Measurements from ENCODE around the gene CTNNA1.

CTNNA1 gene

GRCh38 chr5:138867011-138867410 lies 113.8 kb downstream of the CTNNA1 start:
- TF ChIP-seq, protein P1, sequence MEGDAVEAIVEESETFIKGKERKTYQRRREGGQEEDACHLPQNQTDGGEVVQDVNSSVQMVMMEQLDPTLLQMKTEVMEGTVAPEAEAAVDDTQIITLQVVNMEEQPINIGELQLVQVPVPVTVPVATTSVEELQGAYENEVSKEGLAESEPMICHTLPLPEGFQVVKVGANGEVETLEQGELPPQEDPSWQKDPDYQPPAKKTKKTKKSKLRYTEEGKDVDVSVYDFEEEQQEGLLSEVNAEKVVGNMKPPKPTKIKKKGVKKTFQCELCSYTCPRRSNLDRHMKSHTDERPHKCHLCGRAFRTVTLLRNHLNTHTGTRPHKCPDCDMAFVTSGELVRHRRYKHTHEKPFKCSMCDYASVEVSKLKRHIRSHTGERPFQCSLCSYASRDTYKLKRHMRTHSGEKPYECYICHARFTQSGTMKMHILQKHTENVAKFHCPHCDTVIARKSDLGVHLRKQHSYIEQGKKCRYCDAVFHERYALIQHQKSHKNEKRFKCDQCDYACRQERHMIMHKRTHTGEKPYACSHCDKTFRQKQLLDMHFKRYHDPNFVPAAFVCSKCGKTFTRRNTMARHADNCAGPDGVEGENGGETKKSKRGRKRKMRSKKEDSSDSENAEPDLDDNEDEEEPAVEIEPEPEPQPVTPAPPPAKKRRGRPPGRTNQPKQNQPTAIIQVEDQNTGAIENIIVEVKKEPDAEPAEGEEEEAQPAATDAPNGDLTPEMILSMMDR (IDR thresholded peaks at IDR 0.05; ENCODE audit: insufficient read depth, missing control alignments), result no peak
- DNase-seq (ENCODE audit: insufficient read length, low spot score), result no peak
- FAIRE-seq, result no peak

DNA sequence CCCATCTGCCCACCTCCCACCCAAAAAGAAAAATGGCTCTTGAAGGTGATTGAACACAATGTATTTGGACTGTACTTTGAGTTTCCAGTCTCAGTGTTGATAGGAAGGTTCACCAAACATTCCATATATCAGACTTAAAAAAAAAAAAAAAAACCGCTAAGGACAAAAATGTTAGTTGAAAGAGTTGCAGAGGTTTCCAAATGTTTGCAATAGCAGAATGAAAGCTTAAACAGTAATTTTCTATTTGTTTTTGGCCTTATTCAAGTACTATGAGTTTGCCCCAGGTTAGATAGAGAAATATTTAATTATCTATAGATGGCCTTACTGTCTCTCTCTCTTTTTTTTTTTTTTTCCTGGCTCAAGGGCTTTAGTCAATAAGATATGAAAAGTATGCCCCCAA lies 115.8 kb downstream of the CTNNA1 start:
- no peak for DNase-seq (ENCODE audit: insufficient read length, low spot score)
- TF ChIP-seq, protein P1 (IDR thresholded peaks at IDR 0.05; ENCODE audit: insufficient read depth, missing control alignments), result no peak
- FAIRE-seq, result no peak

DNA sequence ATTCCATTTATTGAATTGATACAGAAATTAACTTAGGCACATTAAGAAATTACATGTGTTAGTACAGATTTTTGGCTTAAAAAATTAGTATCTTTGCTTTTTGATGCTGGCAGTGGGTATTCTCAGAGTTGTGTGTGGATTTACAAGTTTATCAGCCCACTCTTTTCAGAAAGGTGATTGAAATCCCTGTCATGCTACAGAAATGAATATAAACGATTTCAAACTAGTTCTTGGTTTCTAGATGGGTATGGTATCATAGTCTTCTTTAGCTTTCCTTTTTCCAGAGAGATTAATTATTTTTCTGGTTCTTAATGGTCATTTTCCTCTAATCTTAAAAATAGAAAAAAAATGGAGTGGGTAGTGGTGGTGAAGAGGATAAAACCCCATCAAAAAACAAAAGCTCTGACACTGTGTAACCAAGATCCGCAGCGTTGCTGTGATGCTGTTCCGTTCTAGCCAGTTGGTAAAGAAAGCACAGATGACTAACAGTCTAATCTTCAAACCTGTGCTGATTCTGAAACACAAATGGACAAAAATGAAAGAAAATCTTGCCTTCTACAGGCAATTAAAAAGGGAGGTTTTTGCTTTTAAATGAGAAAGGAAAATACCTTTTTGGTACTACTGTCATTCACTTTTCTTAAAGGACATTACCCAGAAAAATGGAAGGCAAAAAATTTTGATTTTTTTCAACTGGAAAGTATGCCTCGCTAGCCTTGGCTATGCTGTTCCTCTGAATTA lies 116.7 kb downstream of the CTNNA1 start:
- TF ChIP-seq, protein P1 (IDR thresholded peaks at IDR 0.05; ENCODE audit: insufficient read depth, missing control alignments), result no peak
- FAIRE-seq (peak; percentile 55), DNase-seq (ENCODE audit: insufficient read length, low spot score) (no peak)

- no peak for FAIRE-seq
- TF ChIP-seq, protein P1 (IDR thresholded peaks at IDR 0.05; ENCODE audit: insufficient read depth, missing control alignments), result no peak
Observed at GRCh38 chr5:138870611-138871010, 117.4 kb downstream of the CTNNA1 start.

DNA sequence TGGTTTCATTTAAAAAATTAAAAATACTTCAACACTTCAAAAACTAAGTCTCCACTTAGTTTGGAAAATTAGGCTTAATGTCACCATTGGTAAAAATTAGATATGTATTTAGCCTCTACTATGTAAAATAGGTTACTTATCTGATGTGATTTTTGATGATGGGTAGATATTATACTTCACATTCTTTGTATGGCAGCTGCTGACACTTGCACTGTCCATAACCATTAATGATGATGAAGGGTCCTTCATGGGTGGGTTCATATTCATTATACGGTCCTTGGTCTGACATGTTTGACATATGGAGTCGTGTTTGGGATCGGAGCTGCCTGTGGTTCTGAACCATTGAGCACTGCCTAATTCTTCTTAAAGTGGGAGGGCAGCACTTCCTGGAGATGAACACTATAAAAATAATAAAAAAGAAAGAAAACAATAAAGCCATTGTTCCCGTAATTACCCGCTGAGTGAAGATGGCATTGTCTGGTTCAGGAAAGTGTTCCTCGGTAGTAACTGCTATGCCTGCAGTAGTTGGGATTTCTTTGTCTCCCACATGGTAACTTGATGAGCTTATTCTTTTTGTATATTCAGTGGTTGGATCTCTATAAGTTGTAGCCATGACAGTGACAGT lies 119.7 kb downstream of the CTNNA1 start:
- no peak for FAIRE-seq
- DNase-seq (ENCODE audit: insufficient read length, low spot score), result no peak
- TF ChIP-seq, protein P1 (IDR thresholded peaks at IDR 0.05; ENCODE audit: insufficient read depth, missing control alignments), result no peak

More at GRCh38 chr5:138870611-138871010, 117.4 kb downstream of the CTNNA1 start:
- no peak for DNase-seq (ENCODE audit: insufficient read length, low spot score)

- TF ChIP-seq, protein P1 (IDR thresholded peaks at IDR 0.05; ENCODE audit: insufficient read depth, missing control alignments), result no peak
- FAIRE-seq (no peak), DNase-seq (ENCODE audit: insufficient read length, low spot score) (no peak)
Observed at GRCh38 chr5:138873466-138874221, 120.4 kb downstream of the CTNNA1 start.

Data from D721Med (cell line).